HepG2 (cell line): ENCODE data around the gene FSD2. TPM values are rescaled to one million over a fixed set of nuclear protein-coding genes. Genes with fewer than 3 reads are reported as not detected.

Source experiments
- KLF15 ChIP-seq: sonication (generic); formaldehyde crosslinking; IDR thresholded peaks from 2 replicates; pipeline ENCODE4 v1.8.1; 2023; ENCODE audit warnings: borderline replicate concordance, mild to moderate bottlenecking, inconsistent platforms, missing genetic modification reagents, mixed read lengths
- NBN ChIP-seq: fragments of 450-650 bp; conservative IDR thresholded peaks from 2 replicates; pipeline ENCODE4 v1.6.1; 2017
- NPAS2 ChIP-seq: sonication (generic); formaldehyde crosslinking; IDR thresholded peaks from 2 replicates; pipeline ENCODE4 v1.8.0; 2022; ENCODE audit warnings: mild to moderate bottlenecking, missing genetic modification reagents, borderline replicate concordance
- TARDBP ChIP-seq: sonication (generic); formaldehyde crosslinking; IDR thresholded peaks from 2 replicates; pipeline ENCODE4 v1.8.0; 2022; ENCODE audit warnings: mild to moderate bottlenecking, missing genetic modification reagents
- TCF12 ChIP-seq, 2 experiments: fragments of 450-650 bp in 1 of 2; sonication (generic) in 1 of 2; formaldehyde crosslinking in 1 of 2; IDR thresholded peaks; 2 replicates each; pipeline versions ENCODE4 v1.6.1 to v1.8.0; 2017 to 2022; ENCODE audit warnings: antibody characterized with exemption in 1 of 2, mild to moderate bottlenecking in 1 of 2, missing genetic modification reagents in 1 of 2, moderate library complexity in 1 of 2
- ZIK1 ChIP-seq: sonication (generic); formaldehyde crosslinking; IDR thresholded peaks from 2 replicates; pipeline ENCODE4 v1.5.0; 2020; ENCODE audit warnings: mild to moderate bottlenecking, low read depth, missing genetic modification reagents, borderline replicate concordance
- ZMAT3 ChIP-seq: sonication (generic); formaldehyde crosslinking; conservative IDR thresholded peaks from 2 replicates; pipeline ENCODE4 v1.7.0; 2021; ENCODE audit warnings: missing genetic modification reagents
- ZNF367 ChIP-seq: sonication (generic); formaldehyde crosslinking; IDR thresholded peaks from 2 replicates; pipeline ENCODE4 v1.4.0; 2020; ENCODE audit warnings: missing genetic modification reagents, borderline replicate concordance
- ZNF546 ChIP-seq: sonication (generic); formaldehyde crosslinking; conservative IDR thresholded peaks from 2 replicates; pipeline ENCODE4 v1.8.1; 2023; ENCODE audit warnings: mild to moderate bottlenecking, missing genetic modification reagents
- ZNF567 ChIP-seq: sonication (generic); formaldehyde crosslinking; IDR thresholded peaks from 2 replicates; pipeline ENCODE4 v1.8.1; 2023; ENCODE audit warnings: mild to moderate bottlenecking, missing genetic modification reagents, borderline replicate concordance
- ZNF644 ChIP-seq: IDR thresholded peaks from 2 replicates; pipeline ENCODE4 v1.6.1; 2016; ENCODE audit warnings: low read depth
- ZNF746 ChIP-seq: sonication (generic); formaldehyde crosslinking; IDR thresholded peaks from 2 replicates; pipeline ENCODE4 v1.8.0; 2022; ENCODE audit warnings: mild to moderate bottlenecking, missing genetic modification reagents
- polyA plus RNA-seq, 8 experiments: library from polyadenylated mRNA; depleted of rRNA in 3 of 8; stranded (reverse) in 7 of 8; unstranded in 1 of 8; fragments of >200 nt; fragmentation: Illumina TruSeq in 4 of 8; extraction: Trizol in 4 of 8; gene quantifications; 2 replicates each; pipeline versions ENCODE4 v1.2.1 to v1.2.3, GENCODE V29; 2011 to 2016; ENCODE audit warnings: low read depth in 4 of 8, missing spikeins in 1 of 8, mixed read lengths in 1 of 8; ENCODE audit not compliant: insufficient read depth in 1 of 8
- total RNA-seq, 5 experiments: library from RNA; depleted of rRNA; stranded (reverse); fragments of >200 nt; fragmentation: Illumina TruSeq; extraction: Trizol; gene quantifications; 2 replicates each; pipeline ENCODE4 v1.2.3, GENCODE V29; 2016; ENCODE audit warnings: low read depth in 1 of 5
- TF ChIP-seq, protein P1 (sequence below): IDR thresholded peaks from 2 replicates; pipeline ENCODE4 v1.6.1; 2018; ENCODE audit warnings: missing genetic modification reagents
- TF ChIP-seq, protein P2 (sequence below): sonication (generic); formaldehyde crosslinking; conservative IDR thresholded peaks from 2 replicates; pipeline ENCODE4 v1.4.0; 2020; ENCODE audit warnings: missing genetic modification reagents
- TF ChIP-seq, protein P3 (sequence below): sonication (generic); formaldehyde crosslinking; IDR thresholded peaks from 2 replicates; pipeline ENCODE4 v1.5.0; 2020; ENCODE audit warnings: mild to moderate bottlenecking, low read depth, missing genetic modification reagents, borderline replicate concordance
- TF ChIP-seq, protein P4 (sequence below): sonication (generic); formaldehyde crosslinking; IDR thresholded peaks from 2 replicates; pipeline ENCODE4 v1.4.0; 2020; ENCODE audit warnings: missing genetic modification reagents
- TF ChIP-seq, protein P5 (sequence below): sonication (generic); formaldehyde crosslinking; IDR thresholded peaks from 2 replicates; pipeline ENCODE4 v1.4.0; 2020; ENCODE audit warnings: missing genetic modification reagents, mild to moderate bottlenecking, borderline replicate concordance
- TF ChIP-seq, protein P6 (sequence below): sonication (generic); formaldehyde crosslinking; IDR thresholded peaks from 2 replicates; pipeline ENCODE4 v1.4.0; 2020; ENCODE audit warnings: low read depth, missing genetic modification reagents

Gene FSD2
- total and polyA plus RNA-seq, 2 of the 13 experiments (the other 11 are each of a cell fraction or from before 2014, with no cell fraction given), result not detected

DNA sequence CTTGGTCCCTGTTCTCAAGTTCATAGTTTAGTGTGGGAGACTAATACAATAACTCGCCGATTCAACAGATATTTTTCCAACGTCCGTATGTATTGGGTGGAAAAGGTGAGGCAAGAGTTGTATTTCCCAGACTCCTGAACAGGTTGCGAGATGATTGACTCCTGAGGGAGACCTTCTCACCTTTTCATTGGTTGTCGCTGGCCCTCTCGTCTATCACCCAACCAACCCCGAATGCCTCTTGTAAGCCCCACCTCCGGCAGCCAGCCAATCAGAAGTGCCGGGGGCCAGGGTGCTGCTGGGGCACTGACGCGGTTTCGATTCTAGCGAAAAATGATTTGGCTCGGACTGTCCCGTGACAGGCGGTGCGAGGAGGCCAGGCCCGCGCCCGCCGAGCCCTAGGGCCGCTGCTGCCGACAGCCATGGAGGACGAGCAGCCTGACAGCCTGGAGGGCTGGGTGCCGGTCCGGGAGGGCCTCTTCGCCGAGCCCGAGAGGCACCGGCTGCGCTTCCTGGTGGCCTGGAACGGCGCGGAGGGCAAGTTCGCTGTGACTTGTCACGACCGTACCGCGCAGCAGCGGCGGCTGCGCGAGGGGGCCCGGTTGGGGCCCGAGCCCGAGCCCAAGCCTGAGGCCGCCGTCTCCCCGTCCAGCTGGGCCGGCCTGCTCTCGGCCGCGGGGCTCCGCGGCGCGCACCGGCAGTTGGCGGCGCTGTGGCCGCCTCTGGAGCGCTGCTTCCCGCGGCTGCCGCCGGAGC lies 3.6 kb upstream of the FSD2 start, which contains the start of gene WHAMM (continued):
- TF ChIP-seq, protein P1, sequence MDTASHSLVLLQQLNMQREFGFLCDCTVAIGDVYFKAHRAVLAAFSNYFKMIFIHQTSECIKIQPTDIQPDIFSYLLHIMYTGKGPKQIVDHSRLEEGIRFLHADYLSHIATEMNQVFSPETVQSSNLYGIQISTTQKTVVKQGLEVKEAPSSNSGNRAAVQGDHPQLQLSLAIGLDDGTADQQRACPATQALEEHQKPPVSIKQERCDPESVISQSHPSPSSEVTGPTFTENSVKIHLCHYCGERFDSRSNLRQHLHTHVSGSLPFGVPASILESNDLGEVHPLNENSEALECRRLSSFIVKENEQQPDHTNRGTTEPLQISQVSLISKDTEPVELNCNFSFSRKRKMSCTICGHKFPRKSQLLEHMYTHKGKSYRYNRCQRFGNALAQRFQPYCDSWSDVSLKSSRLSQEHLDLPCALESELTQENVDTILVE, result no peak
- TF ChIP-seq, protein P2, sequence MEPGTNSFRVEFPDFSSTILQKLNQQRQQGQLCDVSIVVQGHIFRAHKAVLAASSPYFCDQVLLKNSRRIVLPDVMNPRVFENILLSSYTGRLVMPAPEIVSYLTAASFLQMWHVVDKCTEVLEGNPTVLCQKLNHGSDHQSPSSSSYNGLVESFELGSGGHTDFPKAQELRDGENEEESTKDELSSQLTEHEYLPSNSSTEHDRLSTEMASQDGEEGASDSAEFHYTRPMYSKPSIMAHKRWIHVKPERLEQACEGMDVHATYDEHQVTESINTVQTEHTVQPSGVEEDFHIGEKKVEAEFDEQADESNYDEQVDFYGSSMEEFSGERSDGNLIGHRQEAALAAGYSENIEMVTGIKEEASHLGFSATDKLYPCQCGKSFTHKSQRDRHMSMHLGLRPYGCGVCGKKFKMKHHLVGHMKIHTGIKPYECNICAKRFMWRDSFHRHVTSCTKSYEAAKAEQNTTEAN (CRISPR knock-in tag), result no peak
- TF ChIP-seq, protein P3, sequence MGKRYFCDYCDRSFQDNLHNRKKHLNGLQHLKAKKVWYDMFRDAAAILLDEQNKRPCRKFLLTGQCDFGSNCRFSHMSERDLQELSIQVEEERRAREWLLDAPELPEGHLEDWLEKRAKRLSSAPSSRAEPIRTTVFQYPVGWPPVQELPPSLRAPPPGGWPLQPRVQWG (CRISPR knock-in tag), result no peak
- TF ChIP-seq TARDBP (CRISPR knock-in tag), result no peak
- no peak for TF ChIP-seq ZMAT3
- TF ChIP-seq ZNF644, result no peak
- TF ChIP-seq, protein P4, sequence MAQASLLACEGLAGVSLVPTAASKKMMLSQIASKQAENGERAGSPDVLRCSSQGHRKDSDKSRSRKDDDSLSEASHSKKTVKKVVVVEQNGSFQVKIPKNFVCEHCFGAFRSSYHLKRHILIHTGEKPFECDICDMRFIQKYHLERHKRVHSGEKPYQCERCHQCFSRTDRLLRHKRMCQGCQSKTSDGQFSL, result no peak
- no peak for TF ChIP-seq ZNF746 (CRISPR knock-in tag)
- TF ChIP-seq ZNF546 (CRISPR knock-in tag), result no peak
- no peak for TF ChIP-seq KLF15 (CRISPR knock-in tag)
- TF ChIP-seq TCF12 (IDR thresholded peaks at IDR 0.05), result no peak
- no peak for TF ChIP-seq TCF12 (CRISPR knock-in tag; IDR thresholded peaks at IDR 0.05)
- no peak for TF ChIP-seq ZIK1 (CRISPR knock-in tag)
- TF ChIP-seq, protein P5, sequence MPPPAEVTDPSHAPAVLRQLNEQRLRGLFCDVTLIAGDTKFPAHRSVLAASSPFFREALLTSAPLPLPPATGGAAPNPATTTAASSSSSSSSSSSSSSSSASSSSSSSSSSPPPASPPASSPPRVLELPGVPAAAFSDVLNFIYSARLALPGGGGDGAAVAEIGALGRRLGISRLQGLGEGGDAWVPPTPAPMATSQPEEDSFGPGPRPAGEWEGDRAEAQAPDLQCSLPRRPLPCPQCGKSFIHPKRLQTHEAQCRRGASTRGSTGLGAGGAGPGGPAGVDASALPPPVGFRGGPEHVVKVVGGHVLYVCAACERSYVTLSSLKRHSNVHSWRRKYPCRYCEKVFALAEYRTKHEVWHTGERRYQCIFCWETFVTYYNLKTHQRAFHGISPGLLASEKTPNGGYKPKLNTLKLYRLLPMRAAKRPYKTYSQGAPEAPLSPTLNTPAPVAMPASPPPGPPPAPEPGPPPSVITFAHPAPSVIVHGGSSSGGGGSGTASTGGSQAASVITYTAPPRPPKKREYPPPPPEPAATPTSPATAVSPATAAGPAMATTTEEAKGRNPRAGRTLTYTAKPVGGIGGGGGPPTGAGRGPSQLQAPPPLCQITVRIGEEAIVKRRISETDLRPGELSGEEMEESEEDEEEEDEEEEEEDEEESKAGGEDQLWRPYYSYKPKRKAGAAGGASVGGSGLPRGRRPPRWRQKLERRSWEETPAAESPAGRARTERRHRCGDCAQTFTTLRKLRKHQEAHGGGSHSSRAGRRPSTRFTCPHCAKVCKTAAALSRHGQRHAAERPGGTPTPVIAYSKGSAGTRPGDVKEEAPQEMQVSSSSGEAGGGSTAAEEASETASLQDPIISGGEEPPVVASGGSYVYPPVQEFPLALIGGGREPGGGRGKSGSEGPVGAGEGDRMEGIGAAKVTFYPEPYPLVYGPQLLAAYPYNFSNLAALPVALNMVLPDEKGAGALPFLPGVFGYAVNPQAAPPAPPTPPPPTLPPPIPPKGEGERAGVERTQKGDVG (CRISPR knock-in tag), result no peak
- TF ChIP-seq ZNF567 (CRISPR knock-in tag), result no peak; the same call in 1 of the 2 replicates
- TF ChIP-seq, protein P6, sequence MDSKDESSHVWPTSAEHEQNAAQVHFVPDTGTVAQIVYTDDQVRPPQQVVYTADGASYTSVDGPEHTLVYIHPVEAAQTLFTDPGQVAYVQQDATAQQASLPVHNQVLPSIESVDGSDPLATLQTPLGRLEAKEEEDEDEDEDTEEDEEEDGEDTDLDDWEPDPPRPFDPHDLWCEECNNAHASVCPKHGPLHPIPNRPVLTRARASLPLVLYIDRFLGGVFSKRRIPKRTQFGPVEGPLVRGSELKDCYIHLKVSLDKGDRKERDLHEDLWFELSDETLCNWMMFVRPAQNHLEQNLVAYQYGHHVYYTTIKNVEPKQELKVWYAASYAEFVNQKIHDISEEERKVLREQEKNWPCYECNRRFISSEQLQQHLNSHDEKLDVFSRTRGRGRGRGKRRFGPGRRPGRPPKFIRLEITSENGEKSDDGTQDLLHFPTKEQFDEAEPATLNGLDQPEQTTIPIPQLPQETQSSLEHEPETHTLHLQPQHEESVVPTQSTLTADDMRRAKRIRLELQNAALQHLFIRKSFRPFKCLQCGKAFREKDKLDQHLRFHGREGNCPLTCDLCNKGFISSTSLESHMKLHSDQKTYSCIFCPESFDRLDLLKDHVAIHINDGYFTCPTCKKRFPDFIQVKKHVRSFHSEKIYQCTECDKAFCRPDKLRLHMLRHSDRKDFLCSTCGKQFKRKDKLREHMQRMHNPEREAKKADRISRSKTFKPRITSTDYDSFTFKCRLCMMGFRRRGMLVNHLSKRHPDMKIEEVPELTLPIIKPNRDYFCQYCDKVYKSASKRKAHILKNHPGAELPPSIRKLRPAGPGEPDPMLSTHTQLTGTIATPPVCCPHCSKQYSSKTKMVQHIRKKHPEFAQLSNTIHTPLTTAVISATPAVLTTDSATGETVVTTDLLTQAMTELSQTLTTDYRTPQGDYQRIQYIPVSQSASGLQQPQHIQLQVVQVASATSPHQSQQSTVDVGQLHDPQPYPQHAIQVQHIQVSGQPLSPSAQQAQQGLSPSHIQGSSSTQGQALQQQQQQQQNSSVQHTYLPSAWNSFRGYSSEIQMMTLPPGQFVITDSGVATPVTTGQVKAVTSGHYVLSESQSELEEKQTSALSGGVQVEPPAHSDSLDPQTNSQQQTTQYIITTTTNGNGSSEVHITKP (CRISPR knock-in tag), result no peak
- TF ChIP-seq NPAS2 (CRISPR knock-in tag), result no peak
- TF ChIP-seq ZNF367 (CRISPR knock-in tag), result 0 out of 2 replicates have a peak, but pooled peaks have one; percentile 41
- no peak for TF ChIP-seq NBN
